ENCODE data around the gene HEXA.
A peak's percentile ranks its signal among the peaks of the same experiment; 100 is the strongest.

Gene HEXA

GRCh38 chr15:72372361-72372760 lies 3.5 kb downstream of the HEXA start:
- DNase-seq: no peak

- DNase-seq: no peak
These were observed 5.8 kb downstream of the HEXA start for GRCh38 chr15:72369964-72370363.

- DNase-seq: no peak
These were observed 6.9 kb downstream of the HEXA start for GRCh38 chr15:72368899-72369298.

GRCh38 chr15:72368325-72368724 lies 7.5 kb downstream of the HEXA start:
- no peak for DNase-seq

GRCh38 chr15:72365844-72366243 lies 10.0 kb downstream of the HEXA start:
- DNase-seq: no peak

GRCh38 chr15:72361176-72361575 lies 14.6 kb downstream of the HEXA start:
- DNase-seq: no peak

- no peak for DNase-seq
These were observed 17.1 kb downstream of the HEXA start for GRCh38 chr15:72358650-72359171.

- DNase-seq: no peak
These were observed 17.7 kb downstream of the HEXA start for GRCh38 chr15:72358121-72358520.

- no peak for DNase-seq
These were observed 21.3 kb downstream of the HEXA start for GRCh38 chr15:72354496-72354895.

GRCh38 chr15:72353266-72353665 lies 22.5 kb downstream of the HEXA start:
- DNase-seq: no peak

- DNase-seq: no peak
These were observed 30.0 kb downstream of the HEXA start for GRCh38 chr15:72345806-72346205.

- no peak for DNase-seq
These were observed 30.5 kb downstream of the HEXA start for GRCh38 chr15:72345280-72345679.

GRCh38 chr15:72344602-72345001 lies 31.2 kb downstream of the HEXA start:
- DNase-seq: no peak

GRCh38 chr15:72342385-72342784 lies 33.4 kb downstream of the HEXA start:
- DNase-seq: no peak

GRCh38 chr15:72341361-72341760 lies 34.5 kb downstream of the HEXA start:
- DNase-seq: no peak

GRCh38 chr15:72340366-72340765 lies 35.4 kb downstream of the HEXA start:
- DNase-seq: no peak

- no peak for DNase-seq
These were observed 36.0 kb downstream of the HEXA start for GRCh38 chr15:72339777-72340177.

- DNase-seq: no peak
These were observed 37.0 kb downstream of the HEXA start for GRCh38 chr15:72338617-72339321.

GRCh38 chr15:72338148-72338547 lies 37.7 kb downstream of the HEXA start:
- DNase-seq: no peak

GRCh38 chr15:72334842-72335241 lies 41.0 kb downstream of the HEXA start:
- DNase-seq: no peak

- peak; percentile 2 for DNase-seq
These were observed 44.8 kb downstream of the HEXA start for GRCh38 chr15:72331021-72331420.

- DNase-seq: no peak
These were observed 52.1 kb downstream of the HEXA start for GRCh38 chr15:72323752-72324151.

GRCh38 chr15:72319985-72320671 lies 55.7 kb downstream of the HEXA start, which contains the start of gene CELF6:
Gene CELF6 (minus strand): TSS chr15:72320157. CDS start chr15:72319874, 283 bp downstream.
- DNase-seq: peak; percentile 84

GRCh38 chr15:72319360-72319984 lies 56.3 kb downstream of the HEXA start:
- peak; percentile 79 for DNase-seq
